ENCODE results near the gene CACNA1A.
"Not testable (repeated sequence)": the region's sequence is repeated elsewhere in the genome, so short reads cannot be mapped to it uniquely, and the experiment has no call there.

CACNA1A gene

DNA sequence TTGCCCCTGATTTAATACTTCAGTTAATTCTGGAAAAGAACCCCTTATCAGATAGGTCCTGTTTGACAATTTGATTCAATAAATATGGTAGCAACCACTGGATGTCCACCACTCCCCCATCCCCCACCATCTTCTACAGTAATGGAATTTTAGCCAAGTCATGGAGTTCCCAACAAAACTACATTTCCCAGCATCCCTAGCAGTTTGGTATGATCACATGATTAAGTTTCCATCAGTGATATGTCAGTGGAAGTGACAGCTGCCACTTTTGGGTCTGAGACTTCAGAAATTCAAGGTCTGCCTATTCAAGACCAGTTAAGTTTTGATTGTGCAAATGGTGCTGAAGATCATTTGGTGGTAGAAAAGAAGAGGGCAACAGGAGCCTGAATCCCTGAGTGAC is 85.5 kb downstream of the CACNA1A start:
- DNase-seq, result no peak

DNA sequence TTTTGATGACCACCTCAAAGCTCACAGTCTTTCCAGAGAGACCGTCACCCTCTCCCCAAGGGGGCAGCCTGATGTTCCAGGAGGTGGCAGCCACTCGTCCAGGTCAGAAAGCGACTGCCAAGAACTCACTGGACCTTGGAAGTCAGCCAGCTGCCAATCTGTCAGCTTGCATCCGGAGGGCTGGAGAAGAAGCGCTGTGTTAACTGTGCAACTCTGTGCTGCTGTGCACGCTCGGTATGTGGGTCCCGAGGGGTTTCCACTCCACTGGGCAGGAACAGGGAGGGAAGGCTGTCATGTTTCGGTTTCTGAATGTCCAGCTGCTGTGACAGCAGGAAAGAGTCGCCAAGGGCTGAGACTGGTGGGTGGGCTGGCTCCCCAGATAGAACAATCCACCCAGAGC is 89.2 kb downstream of the CACNA1A start:
- no peak for DNase-seq

DNA sequence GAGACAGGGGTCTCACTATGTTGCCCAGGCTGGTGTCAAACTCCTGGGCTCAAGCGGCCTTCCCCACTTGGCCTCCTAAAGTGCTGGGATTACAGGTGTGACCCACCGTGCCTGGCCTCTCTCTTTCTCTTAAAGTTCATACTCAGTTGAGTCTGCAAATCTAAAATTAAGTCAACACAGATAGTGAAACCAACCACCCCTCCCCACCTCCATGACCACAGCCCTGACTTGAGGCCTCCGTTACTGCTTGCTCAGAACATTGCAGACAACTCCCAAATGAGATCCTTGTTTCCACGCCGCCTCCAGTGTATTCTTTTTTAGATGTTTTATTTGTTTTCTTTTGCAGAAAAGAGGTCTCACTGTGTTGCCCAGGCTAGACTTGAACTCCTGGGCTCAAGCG is 94.4 kb downstream of the CACNA1A start:
- no peak for DNase-seq

DNA sequence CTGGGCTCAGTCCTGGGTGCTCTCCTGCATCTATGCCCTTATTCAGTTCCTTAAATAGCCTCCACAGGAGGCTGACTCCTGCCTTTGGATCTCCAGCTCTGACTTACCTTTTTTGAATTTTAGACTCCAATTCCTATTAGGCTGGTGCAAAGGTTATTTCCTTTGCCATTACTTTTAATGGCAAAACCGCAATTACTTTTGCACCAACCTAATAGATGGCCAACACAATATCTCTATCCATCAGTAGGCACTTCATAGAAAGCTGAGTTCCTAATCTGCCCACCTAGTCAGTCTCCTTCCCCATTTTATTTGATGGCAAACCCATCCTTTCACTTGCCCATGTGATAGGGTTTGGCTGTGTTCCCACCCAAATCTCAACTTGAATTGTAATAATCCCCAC is 95.3 kb downstream of the CACNA1A start:
- no peak for DNase-seq

DNA sequence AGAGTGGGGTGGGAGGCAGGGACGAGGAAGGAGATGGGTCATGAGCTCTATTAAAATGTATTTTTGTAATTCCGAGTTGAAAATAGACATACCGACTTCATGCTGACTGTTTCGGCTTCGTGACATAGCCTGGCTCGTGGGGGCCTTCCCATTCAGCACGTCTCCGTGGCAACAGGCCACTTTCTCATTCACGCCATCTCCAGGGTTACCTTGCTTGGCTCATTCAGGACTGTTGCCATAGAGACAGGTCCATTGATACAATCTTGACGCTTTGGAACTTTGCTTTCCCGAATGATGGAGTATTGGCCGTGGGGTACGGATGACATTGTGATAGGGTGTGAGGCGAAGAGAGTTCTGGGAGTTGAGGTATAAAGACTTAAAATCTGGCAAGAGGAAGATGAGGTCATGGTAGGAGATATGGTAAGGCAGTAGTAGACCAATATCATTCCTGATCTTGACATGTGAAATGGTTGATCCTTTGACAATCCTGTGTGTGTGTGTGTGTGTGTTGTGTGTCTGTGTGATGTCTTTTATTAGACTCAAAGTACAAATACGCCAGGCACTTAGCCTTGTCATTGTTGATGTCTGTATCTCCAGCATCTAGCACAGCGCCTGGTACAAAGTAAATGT is 97.3 kb downstream of the CACNA1A start:
- DNase-seq, result no peak

DNA sequence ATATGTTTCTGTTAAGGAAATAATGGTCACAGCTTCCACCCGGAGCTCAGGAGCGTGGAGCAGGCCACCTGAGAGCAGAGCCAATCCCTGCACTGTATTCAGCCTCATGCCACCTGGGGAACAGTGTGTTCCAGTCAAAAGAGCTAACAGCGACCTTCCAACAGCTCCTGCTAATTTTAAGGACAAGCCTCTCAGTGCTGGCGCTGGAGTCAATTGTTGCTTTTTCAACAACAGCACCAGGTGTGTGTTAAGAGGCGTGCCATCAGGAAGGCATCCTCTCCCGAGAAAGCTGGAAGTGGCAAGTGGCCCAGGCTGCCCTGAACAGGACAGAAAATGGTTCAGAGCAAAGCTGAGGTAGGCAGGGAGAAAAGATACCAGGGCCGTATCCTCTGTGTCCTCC is 102.0 kb downstream of the CACNA1A start:
- DNase-seq, result no peak

DNA sequence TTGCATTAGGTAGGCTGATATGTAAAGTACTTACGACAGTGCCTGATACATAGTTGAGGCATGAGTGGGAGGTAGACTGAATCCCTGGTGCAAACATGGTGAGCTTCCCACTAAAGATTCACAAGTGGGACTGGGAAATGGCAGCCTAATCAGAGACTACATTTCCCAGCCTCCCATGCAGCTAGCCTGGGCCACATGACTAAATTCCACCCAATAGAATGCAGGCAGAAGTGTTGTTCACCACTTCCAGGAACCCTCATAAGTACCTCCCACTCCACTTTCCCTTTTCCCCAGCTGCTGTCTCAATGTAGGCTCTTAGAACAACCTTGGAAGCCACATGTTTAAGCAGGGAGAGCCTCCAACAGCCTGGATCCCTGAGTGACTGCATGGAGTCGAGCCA is 104.9 kb downstream of the CACNA1A start:
- DNase-seq, result no peak

DNA sequence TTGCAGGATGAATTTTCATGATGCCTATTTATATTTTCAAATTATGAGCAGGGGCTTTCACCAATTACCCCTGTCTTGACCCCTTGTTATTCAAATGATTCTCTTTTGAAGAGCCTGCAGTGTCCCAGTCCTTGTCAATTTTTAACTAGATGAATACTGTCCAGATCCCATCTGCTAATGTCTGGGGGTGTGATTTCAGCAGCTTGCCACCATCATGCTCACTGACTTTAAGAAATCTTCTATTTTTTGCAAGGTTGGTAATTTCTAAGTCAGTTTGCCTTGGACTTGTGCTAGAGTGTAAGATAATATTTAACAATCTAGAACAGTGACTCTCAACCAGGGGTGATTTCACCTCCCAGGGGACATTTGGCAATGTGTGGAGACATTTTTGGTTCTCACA is 106.0 kb downstream of the CACNA1A start:
- DNase-seq, result no peak

DNA sequence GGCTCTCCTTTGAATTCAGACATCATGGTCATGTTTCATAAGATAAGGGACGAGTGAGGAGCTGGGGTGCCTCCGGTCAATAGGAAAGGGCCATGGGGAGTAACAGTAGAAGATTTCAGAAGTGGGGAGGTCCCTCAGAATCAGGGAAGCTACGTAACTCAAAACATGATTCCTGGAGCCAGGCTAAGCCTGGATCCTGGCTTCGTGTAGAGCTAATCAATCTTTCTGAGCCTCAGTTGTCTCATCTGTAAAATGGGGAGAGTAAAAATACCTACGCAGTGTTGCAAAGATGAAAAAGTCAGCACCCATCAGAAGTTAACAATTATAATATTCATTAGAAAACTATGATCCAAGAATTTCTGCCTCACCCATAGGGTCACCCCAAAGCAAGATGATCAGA is 106.5 kb downstream of the CACNA1A start:
- no peak for DNase-seq

DNA sequence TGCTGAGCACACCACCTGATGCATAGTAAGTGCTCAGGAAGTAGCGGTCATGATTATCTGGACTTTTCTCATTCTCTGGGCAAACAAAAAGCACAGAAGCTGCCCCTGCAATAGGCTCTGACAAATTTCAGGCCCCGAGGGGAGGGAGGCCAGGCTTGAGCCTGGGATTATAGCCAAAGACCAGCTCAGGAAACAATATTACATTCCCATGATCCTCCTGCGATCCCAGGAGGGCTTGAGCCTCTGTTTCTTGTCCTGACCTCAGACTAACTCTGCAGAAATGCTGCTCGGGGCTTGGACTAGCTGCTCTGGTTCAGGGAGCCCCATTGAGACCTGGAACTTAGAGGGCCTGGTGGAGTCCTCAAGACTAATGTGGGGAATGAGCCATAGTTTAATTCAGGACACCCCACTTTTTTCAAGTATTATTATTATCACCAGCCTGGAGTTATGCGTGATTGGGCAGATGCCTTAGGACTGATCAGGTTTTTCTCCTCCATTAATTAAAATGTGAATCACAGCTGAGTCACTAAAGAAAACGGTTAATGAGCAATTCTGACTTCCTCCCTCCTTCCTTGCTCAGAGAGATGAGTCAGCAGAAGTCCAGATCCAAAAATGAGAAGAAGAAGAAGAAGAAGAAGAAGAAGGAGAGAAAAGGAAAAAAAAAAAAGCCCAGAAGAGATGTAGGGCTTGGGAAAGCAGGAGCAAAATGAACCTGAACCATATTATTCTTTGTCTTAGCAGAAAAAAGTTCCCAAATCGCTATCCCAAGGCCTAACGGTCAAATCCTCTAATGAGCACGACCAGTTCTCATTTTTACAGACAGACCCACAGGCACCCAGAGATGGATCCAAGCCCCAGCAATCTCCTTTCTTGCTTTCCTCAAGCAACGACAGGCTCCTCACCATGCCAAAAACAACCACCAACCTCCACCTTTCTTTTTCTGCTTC is 107.2 kb downstream of the CACNA1A start:
- DNase-seq, result no peak

DNA sequence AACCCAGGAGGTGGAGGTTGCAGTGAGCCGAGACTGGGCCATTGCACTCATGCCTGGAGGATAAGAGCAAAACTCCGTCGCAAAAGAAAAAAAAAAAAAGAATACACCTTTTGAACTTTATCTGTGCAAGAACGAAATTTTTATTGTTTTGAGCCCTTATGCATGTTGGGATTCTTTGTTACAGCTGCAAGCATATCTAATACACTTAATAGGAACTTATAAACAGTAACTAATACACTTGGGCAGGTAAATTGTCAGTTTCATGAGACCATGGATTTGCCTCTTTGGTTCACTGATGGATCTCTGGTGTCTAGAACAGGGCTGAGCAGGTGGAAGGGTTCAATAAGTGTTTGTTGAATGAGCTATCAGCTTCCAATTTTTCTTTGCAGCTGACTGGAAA is 108.1 kb downstream of the CACNA1A start:
- DNase-seq, result no peak

DNA sequence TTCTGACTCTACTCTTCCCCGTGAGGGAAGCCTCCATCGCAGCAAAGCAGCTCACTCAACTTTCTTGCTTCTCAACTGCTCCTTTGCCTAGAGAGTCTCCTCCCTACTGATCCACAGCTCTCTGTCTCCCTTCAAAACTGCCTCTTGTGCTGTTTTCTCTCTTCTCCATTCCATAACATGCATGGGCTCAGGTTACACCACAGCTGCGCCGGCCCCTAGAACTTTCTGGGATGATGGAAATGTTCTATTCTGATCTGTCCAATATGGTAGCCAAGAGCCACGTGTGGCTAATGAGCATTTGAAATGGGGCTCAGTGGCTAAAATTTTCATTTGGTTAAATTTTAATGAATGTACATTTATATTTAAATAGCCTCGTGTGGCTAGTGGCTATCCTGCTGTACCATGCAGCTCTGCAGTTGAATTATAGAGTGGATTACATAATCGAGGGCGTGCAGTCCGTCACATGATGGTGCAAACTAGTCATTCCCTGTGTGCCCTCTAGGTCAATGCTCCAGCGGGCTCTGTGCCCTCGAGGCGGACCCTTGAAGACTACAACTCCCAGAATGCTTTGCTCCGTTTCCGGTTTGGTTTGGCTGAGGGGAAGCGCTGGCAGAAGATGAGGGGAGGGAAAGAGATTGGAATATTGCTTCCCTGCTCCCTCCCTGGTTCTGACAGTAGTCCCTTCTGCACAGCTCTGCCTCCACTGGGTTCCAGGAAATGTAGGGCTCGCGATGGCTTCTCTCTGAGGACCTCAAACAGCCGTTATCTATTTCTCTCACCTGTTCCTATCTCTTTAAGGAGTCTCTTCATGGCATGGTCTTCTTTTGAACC is 109.8 kb downstream of the CACNA1A start:
- no peak for DNase-seq

DNA sequence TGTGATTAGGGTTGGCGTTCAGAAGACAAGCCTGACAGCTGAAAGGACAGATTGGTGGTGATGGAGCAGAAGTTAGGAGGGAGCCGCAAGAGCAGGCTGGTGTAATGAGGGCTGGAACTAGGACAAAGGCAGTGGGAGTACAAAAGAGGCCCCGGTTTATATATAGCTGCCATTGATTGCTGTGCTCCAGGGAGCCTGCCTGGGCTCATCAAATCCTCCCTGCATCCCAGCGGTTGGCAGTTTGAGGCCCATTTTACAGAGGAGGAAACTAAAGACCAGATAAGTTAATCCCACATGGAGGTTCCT is 123.7 kb downstream of the CACNA1A start:
- no peak for DNase-seq

DNA sequence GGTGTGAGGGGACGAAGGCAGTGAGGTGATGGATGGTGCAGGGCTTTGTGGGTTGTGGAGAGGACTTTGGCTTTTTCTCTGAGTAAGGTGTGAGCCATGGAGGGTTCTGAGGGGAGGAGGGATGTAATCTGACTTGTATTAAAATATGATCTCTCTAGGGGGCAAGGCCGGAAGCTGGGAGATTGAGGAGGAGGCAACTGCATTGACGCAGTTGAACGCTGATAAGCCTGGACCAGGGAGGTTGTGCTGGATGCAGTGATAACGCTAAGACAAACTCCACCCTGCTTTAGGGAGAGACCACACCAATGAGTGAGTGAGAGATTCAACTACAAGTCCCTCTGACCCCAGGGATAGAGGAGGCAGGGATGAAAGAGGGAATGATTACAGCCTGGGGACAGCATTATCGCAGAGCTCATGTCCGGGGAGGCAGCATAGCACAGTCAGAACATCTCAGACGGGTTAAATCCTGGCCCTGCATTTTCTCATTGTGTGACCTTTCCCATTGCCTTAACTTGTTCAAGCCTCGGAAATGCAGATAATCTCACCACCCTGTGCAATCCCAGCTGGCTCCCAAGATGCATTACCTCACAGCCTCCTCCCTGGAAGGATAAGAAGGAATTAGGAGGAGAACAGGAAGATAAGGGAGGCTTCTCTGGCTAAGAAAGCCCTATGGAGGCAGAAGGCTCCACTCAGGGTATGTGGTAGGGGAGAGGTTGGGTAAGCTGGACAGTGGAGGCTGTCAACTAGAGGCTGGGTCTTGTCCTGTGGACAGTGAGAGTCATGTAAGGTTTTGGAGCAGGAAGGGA is 124.2 kb downstream of the CACNA1A start:
- DNase-seq, result no peak

DNA sequence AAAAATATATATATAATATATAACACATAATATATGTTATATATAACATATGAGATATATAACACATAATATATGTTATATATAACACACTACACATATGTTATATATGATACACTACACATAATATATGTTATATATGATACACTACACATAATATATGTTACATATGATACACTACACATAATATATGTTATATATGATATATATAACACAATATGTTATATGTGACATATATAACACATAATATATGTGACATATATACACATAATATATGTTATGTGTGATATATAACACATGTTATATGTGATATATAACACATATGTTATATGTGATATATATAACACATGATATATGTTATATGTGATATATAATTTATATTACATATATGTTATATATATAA is 129.7 kb downstream of the CACNA1A start:
- no peak for DNase-seq

DNA sequence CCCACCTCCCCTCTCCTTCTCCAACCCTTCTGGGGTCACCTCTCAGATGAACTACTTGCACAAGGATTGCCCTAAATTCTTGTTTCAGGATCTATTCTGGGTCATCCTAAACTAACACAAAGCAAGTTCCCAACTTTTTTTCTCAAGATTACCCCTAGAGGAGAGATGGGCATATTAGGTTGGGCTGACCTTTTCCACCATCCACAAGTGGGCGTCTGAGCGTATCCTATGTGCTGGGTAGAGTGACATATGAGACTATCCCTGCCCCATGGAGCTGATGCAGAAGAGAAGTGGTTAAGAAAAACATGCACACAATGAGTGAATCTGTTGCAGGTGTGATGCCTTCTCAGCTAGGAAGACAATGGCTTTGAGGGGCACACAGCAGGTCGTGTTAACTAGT is 132.7 kb downstream of the CACNA1A start:
- DNase-seq, result no peak

DNA sequence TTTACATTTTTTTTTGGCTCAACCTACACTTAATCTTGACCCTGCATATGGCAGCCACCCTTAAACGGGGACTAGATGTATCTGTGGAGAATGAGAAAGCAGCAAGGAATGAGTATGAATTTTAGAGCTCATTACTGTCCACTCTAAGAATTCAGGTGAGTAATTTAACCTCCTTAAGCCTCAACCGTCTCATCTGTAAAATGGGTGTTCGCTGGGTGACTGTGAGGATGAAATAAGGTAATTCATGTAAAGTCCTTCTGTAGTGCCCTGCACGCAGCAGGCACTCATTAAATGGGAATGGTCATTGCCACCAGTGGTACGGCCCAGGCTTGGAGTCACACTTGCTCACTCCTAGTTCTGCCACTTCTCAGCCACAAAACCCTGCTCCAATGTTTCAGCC is 135.3 kb downstream of the CACNA1A start:
- DNase-seq, result no peak

DNA sequence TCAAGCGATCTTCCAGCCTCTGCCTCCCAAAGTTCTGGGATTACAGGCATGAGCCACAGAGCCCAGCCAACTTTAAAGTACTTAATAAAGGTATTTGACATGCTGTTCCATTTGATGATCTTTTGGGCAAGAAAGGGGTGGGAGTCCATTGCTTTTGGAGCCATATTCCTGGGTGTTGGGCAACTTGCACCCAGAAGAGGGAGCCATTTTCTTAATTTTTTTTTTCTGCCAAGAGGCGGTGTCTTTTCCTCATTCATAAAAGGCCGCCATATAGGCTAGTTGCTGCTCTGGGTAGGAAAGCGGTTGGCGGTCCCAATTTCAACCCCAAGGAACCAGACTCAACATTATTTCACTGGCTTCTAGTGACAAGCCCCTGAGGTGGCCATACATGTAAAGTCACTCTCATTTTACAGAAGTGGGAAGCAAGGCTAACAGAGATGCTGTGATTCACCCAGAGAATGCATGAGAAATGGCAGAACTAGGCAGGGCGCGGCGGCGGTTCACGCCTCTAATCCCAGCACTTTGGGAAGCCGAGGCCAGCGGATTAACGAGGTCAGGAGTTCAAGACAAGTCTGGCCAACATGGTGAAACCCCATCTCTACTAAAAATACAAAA is 139.6 kb downstream of the CACNA1A start:
- DNase-seq, result no peak

DNA sequence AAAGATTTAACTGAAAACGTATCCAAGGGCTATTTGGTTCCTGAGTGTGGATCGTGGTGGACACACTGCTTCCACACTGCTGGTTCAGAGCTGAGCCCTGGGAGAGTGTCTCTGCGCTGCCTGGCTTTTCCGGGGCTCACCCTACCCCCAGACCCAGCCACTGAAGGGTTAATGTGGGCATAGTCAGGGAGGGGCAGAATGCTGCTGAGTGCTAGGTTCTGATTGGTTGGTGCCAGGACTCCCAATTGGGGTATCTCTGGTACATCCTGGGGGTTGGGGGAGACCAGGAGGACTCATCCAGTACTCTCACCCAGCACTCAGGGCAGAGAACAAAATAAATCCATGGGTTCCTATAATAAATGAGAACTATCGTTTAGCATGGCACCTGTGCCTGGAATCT is 142.3 kb downstream of the CACNA1A start:
- DNase-seq, result no peak

DNA sequence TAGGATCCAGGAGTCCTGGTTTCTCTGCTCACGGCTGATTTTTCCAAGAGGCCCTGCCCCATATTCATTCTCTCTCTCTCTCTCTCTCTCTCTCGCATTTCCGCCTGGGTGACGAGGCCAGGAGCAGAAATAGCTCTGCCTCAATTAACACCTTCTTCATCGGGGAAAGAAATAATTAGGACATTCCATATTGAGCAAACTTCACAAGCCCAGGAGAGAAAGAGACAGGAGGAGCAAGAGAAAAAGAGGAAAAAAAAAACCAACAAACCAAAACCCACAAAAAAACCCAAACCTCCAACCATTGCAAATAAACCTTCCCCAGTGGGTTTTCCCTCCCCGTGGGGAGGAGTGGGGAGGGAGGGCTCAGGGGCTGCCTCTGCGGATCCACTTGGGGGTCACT is 143.0 kb downstream of the CACNA1A start:
- no peak for DNase-seq

DNA sequence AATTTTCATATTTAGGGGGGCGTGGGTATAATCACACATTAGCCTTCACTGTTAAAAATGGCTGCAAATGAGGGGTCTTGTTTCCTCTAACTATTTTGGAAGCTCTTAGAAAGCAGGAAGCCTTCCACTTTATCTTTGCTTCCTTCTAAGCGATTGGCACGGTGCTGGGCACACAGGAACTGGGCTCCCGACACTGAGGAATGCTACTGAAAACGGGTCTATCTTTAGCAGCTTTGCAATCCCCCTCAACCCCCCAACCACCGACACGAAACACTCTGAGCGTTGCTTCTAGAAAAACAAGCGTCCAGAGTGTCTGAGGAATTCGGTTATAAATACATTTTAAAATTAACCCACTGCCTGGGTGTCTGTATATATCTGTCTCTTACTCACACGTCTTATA is 143.6 kb downstream of the CACNA1A start:
- DNase-seq, result no peak

DNA sequence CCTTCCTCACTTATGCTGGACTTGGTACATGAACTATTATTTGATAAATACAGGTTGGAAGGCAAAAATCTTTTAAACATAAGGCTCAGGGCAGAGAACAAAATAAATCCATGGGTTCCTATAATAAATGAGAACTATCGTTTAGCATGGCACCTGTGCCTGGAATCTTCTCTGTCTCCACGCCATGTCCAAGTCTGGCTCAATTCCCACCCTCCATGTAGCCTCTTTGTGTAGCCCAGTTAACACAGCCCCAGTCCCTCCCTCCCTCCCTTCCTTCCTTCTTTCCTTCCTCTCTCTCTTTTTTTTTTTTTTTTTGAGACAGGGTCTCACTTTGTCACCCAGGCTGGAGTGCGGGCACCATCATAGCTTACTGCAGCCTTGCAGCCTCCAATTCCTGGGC is 144.6 kb downstream of the CACNA1A start:
- not testable (repeated sequence) for DNase-seq

Data from NCI-H526 treated with DMSO at 0.1 percent for 48 hours (cell line).